Effector memory CD8-positive, alpha-beta T cell (primary cell): ENCODE results near the gene SLC16A1.
"Not testable (repeated sequence)": the region's sequence is repeated elsewhere in the genome, so short reads cannot be mapped to it uniquely, and the experiment has no call there.

Source experiments
- ATAC-seq: fragments of 150-1000 bp; cut with Tn5 transposase; replicated peaks from 2 replicates; pipeline ENCODE4 v1.10.0; 2021; ENCODE audit warnings: mild to moderate bottlenecking, moderate library complexity
- DNase-seq, 3 experiments: peaks; one replicate each; pipeline ENCODE4 v3.0.0; 2021
- H3K27ac Mint-ChIP-seq, 2 donors: one replicate each; pipeline ENCODE4 v1.8.0; 2022; ENCODE audit warnings: mild to moderate bottlenecking in 2 of 2, mixed read lengths in 2 of 2, moderate library complexity in 2 of 2
- H3K27me3 Mint-ChIP-seq, 2 donors: one replicate each; pipeline ENCODE4 v1.8.0; 2022; ENCODE audit warnings: mixed read lengths in 2 of 2
- H3K36me3 Mint-ChIP-seq: one replicate; pipeline ENCODE4 v1.8.0; 2022; ENCODE audit warnings: mild to moderate bottlenecking, moderate library complexity, mixed read lengths; ENCODE audit not compliant: insufficient read depth
- H3K4me1 Mint-ChIP-seq, 2 donors: one replicate each; pipeline ENCODE4 v1.8.0; 2022; ENCODE audit warnings: low read depth in 2 of 2, mixed read lengths in 2 of 2
- H3K4me3 Mint-ChIP-seq, 2 donors: one replicate each; pipeline ENCODE4 v1.8.0; 2022; ENCODE audit warnings: mild to moderate bottlenecking in 2 of 2, mixed read lengths in 2 of 2, moderate library complexity in 2 of 2
- H3K9me3 Mint-ChIP-seq, 2 donors: one replicate each; pipeline ENCODE4 v1.8.0; 2022; ENCODE audit warnings: mixed read lengths in 2 of 2

Gene SLC16A1

GRCh38 chr1:112983537-112984131, 27.6 kb upstream of the SLC16A1 start:
- no peaks in the 10 kb centered on the region for H3K36me3 Mint-ChIP-seq
- H3K4me3 Mint-ChIP-seq: no peak overlapping the region
- peaks cover 0 to 3% of the 10 kb centered on the region in 2 donors for H3K4me1 Mint-ChIP-seq
- no peaks in the 10 kb centered on the region for H3K9me3 Mint-ChIP-seq
- DNase-seq (no peak), ATAC-seq (no peak)
- H3K27me3 Mint-ChIP-seq: no peaks in the 10 kb centered on the region
- H3K27ac Mint-ChIP-seq: no peak overlapping the region

GRCh38 chr1:112982853-112983536, 27.0 kb upstream of the SLC16A1 start:
- Mint-ChIP-seq H3K27ac (no peak overlapping the region), H3K27me3 (no peaks in the 10 kb centered on the region), H3K9me3 (no peaks in the 10 kb centered on the region), H3K36me3 (no peaks in the 10 kb centered on the region), H3K4me1 (peaks cover 0 to 3% of the 10 kb centered on the region in 2 donors), H3K4me3 (no peak overlapping the region)
- DNase-seq: no peak
- ATAC-seq: no peak

GRCh38 chr1:112982328-112982727, 26.3 kb upstream of the SLC16A1 start:
- DNase-seq (no peak), ATAC-seq (no peak)
- Mint-ChIP-seq H3K36me3 (no peaks in the 10 kb centered on the region), H3K27me3 (no peaks in the 10 kb centered on the region), H3K4me1 (peaks cover 0 to 3% of the 10 kb centered on the region in 2 donors), H3K4me3 (no peak overlapping the region), H3K9me3 (no peaks in the 10 kb centered on the region), H3K27ac (no peak overlapping the region)

DNA sequence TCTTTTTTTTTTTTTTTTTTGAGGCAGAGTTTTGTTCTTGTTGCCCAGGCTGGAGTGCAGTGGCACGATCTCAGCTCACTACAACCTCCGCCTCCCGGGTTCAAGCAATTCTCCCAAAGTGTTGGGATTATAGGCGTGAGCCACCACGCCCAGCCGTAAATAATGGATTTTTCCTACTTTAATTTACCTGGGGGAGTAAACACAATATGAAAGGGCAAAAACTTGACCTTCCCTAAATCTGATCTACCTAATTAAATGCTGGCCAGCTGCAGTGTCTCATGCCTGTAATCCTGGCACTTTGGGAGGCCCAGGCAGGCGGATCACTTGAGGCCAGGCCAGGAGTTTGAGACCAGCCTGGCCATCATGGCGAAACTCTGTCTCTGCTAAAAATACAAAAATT, 25.8 kb upstream of the SLC16A1 start:
- not testable (repeated sequence) for H3K36me3 Mint-ChIP-seq, H3K9me3 Mint-ChIP-seq, ATAC-seq, H3K4me3 Mint-ChIP-seq, H3K27me3 Mint-ChIP-seq, H3K4me1 Mint-ChIP-seq, DNase-seq
- H3K27ac Mint-ChIP-seq: peak overlapping the region in 1 of 2 donors; percentile 35

DNA sequence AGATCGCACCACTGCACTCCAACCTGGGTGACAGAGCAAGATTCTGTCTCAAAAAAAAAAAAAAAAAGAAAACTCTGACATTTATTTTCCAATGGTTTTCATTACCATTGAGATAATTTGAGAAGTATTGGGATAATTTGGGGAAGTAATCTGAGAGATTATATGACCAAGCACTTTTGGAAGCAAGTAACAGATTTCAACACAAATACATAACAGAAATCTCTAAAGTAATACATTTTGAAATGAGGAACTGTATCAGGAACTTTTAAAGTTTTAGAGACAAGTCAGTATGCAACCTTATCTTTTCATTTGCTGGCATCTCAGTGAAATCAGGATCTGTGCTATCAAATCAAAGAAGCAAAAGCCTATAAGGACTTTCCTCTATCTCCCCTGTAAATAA, 25.4 kb upstream of the SLC16A1 start:
- ATAC-seq: no peak
- DNase-seq: no peak
- H3K27ac Mint-ChIP-seq: peak overlapping the region in 1 of 2 donors; percentile 35
- H3K9me3 Mint-ChIP-seq: no peaks in the 10 kb centered on the region
- H3K36me3 Mint-ChIP-seq: no peaks in the 10 kb centered on the region
- no peak overlapping the region for H3K4me3 Mint-ChIP-seq
- H3K4me1 Mint-ChIP-seq: peaks cover 0 to 3% of the 10 kb centered on the region in 2 donors
- H3K27me3 Mint-ChIP-seq: no peaks in the 10 kb centered on the region

- ATAC-seq (no peak), DNase-seq (no peak)
- no peaks in the 10 kb centered on the region for H3K27me3 Mint-ChIP-seq
- peaks cover 0 to 5% of the 10 kb centered on the region in 2 donors for H3K4me1 Mint-ChIP-seq
- no peaks in the 10 kb centered on the region for H3K9me3 Mint-ChIP-seq
- no peak overlapping the region for H3K4me3 Mint-ChIP-seq
- H3K27ac Mint-ChIP-seq: no peak overlapping the region
- no peaks in the 10 kb centered on the region for H3K36me3 Mint-ChIP-seq
Observed at GRCh38 chr1:112975336-112975735, 19.3 kb upstream of the SLC16A1 start.

- DNase-seq: no peak
- no peaks in the 10 kb centered on the region for H3K36me3 Mint-ChIP-seq
- ATAC-seq: no peak
- no peak overlapping the region for H3K4me3 Mint-ChIP-seq
- no peaks in the 10 kb centered on the region for H3K27me3 Mint-ChIP-seq
- H3K4me1 Mint-ChIP-seq: peaks cover 0 to 5% of the 10 kb centered on the region in 2 donors
- H3K27ac Mint-ChIP-seq: no peak overlapping the region
- H3K9me3 Mint-ChIP-seq: no peaks in the 10 kb centered on the region
Observed at GRCh38 chr1:112974646-112975045, 18.6 kb upstream of the SLC16A1 start.

DNA sequence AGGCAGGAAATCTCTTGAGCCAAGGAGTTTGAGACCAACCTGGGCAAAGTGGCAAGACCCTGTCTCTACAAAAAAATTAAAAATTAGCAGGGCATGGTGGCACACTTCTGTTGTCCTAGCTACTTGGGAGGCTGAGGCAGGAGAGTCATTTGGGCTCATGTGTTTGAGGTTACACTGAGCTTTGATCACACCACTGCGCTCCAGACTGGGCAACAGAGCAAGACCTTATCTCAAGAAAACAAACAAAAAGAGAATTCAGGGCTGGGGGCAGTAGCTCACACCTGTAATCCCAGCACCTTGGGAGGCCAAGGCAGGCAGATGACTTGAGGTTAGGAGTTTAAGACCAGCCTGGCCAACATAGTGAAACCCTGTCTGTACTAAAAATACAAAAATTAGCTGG, 17.8 kb upstream of the SLC16A1 start:
- DNase-seq (no peak), ATAC-seq (no peak)
- no peaks in the 10 kb centered on the region for H3K9me3 Mint-ChIP-seq
- no peaks in the 10 kb centered on the region for H3K27me3 Mint-ChIP-seq
- no peak overlapping the region for H3K4me3 Mint-ChIP-seq
- H3K4me1 Mint-ChIP-seq: peaks cover 0 to 5% of the 10 kb centered on the region in 2 donors
- no peak overlapping the region for H3K27ac Mint-ChIP-seq
- peaks cover under 1% of the 10 kb centered on the region for H3K36me3 Mint-ChIP-seq

DNA sequence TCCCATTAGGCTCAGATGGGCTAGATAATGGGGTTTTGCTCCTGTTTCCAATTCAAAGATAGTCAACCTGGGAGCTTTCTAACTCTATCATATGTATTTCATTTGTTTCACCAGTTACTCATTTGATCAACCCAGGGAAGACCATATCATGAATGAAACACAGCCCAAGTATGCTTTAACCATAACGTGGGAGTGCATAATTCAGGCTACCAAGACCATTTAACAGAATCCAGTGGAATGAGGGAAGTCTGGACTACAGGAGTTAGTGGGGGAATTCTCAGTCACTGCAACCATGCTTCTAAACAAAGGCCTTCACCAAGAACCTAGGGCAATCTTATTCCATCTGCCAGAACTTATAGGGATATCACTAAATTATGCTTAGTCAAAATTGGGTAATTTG, 15.0 kb upstream of the SLC16A1 start:
- no peak for ATAC-seq
- no peak for DNase-seq
- Mint-ChIP-seq H3K4me1 (peaks cover 0 to 5% of the 10 kb centered on the region in 2 donors), H3K36me3 (peaks cover 6% of the 10 kb centered on the region), H3K27me3 (no peaks in the 10 kb centered on the region), H3K27ac (no peak overlapping the region), H3K9me3 (no peaks in the 10 kb centered on the region), H3K4me3 (no peak overlapping the region)

GRCh38 chr1:112964347-112964746, 8.4 kb upstream of the SLC16A1 start:
- Mint-ChIP-seq H3K9me3 (no peaks in the 10 kb centered on the region), H3K36me3 (peaks cover 28% of the 10 kb centered on the region), H3K27ac (no peak overlapping the region), H3K4me3 (no peak overlapping the region), H3K27me3 (no peaks in the 10 kb centered on the region), H3K4me1 (peaks cover 10 to 16% of the 10 kb centered on the region in 2 donors)
- ATAC-seq (no peak), DNase-seq (no peak)

DNA sequence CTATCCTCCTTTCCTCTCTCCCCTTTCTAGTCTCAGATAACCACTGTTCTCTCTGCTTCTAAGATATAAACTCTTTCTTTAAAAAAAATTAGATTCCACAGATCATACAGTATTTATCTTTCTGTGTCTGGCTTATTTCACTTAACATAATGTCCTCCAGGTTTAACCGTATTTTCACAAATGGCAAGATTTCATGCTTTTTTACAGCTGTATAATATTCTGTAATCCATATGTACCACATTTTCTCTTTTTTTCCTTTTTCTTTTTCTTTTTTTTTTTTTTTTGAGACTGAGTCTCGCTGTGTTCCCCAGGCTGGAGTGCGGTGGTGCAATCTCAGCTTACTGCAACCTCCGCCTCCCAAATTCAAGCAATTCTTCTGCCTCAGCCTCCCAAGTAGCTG, 5.1 kb upstream of the SLC16A1 start:
- Mint-ChIP-seq H3K4me1 (peaks cover 26 to 28% of the 10 kb centered on the region in 2 donors), H3K36me3 (peaks cover 28% of the 10 kb centered on the region), H3K9me3 (no peaks in the 10 kb centered on the region), H3K27me3 (no peaks in the 10 kb centered on the region), H3K27ac (peak overlapping the region in 1 of 2 donors; percentile 20), H3K4me3 (no peak overlapping the region)
- DNase-seq (no peak), ATAC-seq (no peak)

DNA sequence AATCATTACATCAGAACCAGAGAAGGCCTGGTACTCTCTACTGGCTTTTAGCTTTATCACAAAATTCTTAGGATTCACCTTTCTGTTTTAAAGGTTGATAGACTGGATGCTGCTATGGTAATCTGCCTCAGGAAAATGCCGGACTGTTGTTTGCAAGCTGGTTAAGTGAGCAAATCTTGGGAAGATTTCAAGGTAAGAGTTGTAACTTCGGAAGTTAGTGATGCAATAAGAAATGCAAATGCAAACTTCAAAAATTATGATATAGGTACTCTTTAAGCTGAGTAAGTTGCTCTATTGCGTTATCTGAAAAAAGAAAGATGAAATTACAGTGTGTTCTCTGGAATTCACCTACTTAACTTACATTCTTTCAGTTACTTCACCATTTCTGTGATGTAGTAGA, 4.4 kb upstream of the SLC16A1 start:
- no peak for DNase-seq
- peaks cover 26 to 29% of the 10 kb centered on the region in 2 donors for H3K4me1 Mint-ChIP-seq
- H3K9me3 Mint-ChIP-seq: no peaks in the 10 kb centered on the region
- H3K4me3 Mint-ChIP-seq: no peak overlapping the region
- no peak overlapping the region for H3K27ac Mint-ChIP-seq
- no peaks in the 10 kb centered on the region for H3K27me3 Mint-ChIP-seq
- ATAC-seq: no peak
- H3K36me3 Mint-ChIP-seq: peaks cover 28% of the 10 kb centered on the region

DNA sequence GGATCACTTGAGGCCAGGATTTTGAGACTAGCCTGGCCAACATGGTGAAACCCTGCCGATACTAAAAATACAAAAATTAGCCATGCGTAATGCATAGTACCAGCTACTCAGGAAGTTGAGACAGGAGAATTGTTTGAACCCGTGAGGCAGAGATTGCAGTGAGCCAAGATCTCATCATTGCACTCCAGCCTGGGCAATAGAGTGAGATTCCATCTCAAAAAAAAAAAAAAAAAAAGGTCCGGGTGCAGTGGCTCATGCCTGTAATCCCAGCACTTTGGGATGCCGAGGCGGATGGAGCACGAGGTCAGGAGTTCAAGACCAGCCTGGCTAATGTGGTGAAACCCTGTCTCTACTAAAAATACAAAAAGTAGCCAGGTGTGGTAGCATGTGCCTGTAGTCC, 2.2 kb upstream of the SLC16A1 start:
- Mint-ChIP-seq H3K27ac (peak overlapping the region; percentile 91 to 95), H3K4me1 (peaks cover 34 to 40% of the 10 kb centered on the region in 2 donors), H3K36me3 (peaks cover 24% of the 10 kb centered on the region), H3K4me3 (peak overlapping the region; percentile 96)
- not testable (repeated sequence) for H3K27me3 Mint-ChIP-seq, ATAC-seq, DNase-seq, H3K9me3 Mint-ChIP-seq

- DNase-seq: peak; percentile 18 to 29 (median 25)
- Mint-ChIP-seq H3K9me3 (no peaks in the 10 kb centered on the region), H3K27ac (peak overlapping the region; percentile 91 to 95), H3K27me3 (no peaks in the 10 kb centered on the region), H3K36me3 (peaks cover 22% of the 10 kb centered on the region), H3K4me1 (peaks cover 33 to 34% of the 10 kb centered on the region in 2 donors), H3K4me3 (peak overlapping the region; percentile 96)
- peak; percentile 48 for ATAC-seq
Observed at GRCh38 chr1:112957133-112957812, 1.3 kb upstream of the SLC16A1 start.
